ENCODE data around the gene PRR14L. TPM values are rescaled to one million over a fixed set of nuclear protein-coding genes. Genes with fewer than 3 reads are reported as not detected.

Gene PRR14L
- polyA plus RNA-seq, 1 donor from 2014 or later, result 14.3 TPM

- no peaks in the 10 kb centered on the region for H3K9me3 ChIP-seq (ENCODE audit: low read length)
Observed at GRCh38 chr22:31652088-31652487, 97.8 kb downstream of the PRR14L start.

DNA sequence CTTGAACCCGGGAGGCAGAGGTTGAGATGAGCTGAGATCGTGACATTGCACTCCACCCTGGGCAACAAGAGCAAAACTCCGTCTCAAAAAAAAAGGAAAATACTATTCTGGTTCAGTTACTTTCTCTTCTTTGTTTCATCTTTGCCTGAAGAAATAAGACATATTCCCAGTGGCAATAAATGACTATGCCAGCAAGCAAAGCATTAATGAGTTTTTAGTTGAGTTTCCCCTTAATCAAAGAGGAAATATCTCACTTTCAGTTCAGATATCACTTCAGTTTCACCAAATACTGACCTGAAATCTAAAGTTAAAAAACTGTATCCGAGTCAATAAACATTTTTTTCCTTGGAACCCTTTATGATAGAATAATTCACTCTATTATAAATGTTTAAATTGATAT, 98.3 kb downstream of the PRR14L start:
- Histone ChIP-seq H2AFZ (ENCODE audit: low read depth, low read length) (no peak overlapping the region), H3K27me3 (ENCODE audit: insufficient read depth, low read depth, low read length) (no peaks in the 10 kb centered on the region), H3K79me2 (replicated peaks; ENCODE audit: insufficient read depth, low read length) (peaks cover 21% of the 10 kb centered on the region), H3K9me2 (ENCODE audit: insufficient read depth, low read length) (no peaks in the 10 kb centered on the region), H3K4me3 (ENCODE audit: low read length) (no peak overlapping the region), H3K4me2 (ENCODE audit: low read length) (no peak overlapping the region), H3F3A (ENCODE audit: insufficient read depth, low read length, poor library complexity, severe bottlenecking) (no peaks in the 10 kb centered on the region), H3K27ac (ENCODE audit: low read length) (no peak overlapping the region), H4K20me1 (ENCODE audit: insufficient read depth) (no peaks in the 10 kb centered on the region), H3K36me3 (ENCODE audit: insufficient read depth, low read length) (no peaks in the 10 kb centered on the region), H3K9ac (ENCODE audit: low read length) (no peak overlapping the region), H3K9me3 (ENCODE audit: low read length) (no peaks in the 10 kb centered on the region)
- TF ChIP-seq EP300 (conservative IDR thresholded peaks at IDR 0.05; ENCODE audit: poor library complexity, severe bottlenecking), result no peak
- TF ChIP-seq POLR2AphosphoS5 (IDR thresholded peaks at IDR 0.05), result no peak
- no peak for TF ChIP-seq TAF1 (IDR thresholded peaks at IDR 0.05; ENCODE audit: low read depth)
- no peak for TF ChIP-seq MXI1 (conservative IDR thresholded peaks at IDR 0.05; ENCODE audit: poor library complexity, severe bottlenecking)
- TF ChIP-seq EZH2 (IDR thresholded peaks at IDR 0.05; ENCODE audit: borderline replicate concordance, insufficient read depth, low read length, poor library complexity, severe bottlenecking), result no peak
- no peak for TF ChIP-seq SMC3 (conservative IDR thresholded peaks at IDR 0.05; ENCODE audit: poor library complexity)
- no peak for TF ChIP-seq RAD21 (conservative IDR thresholded peaks at IDR 0.05)
- TF ChIP-seq, protein P1, sequence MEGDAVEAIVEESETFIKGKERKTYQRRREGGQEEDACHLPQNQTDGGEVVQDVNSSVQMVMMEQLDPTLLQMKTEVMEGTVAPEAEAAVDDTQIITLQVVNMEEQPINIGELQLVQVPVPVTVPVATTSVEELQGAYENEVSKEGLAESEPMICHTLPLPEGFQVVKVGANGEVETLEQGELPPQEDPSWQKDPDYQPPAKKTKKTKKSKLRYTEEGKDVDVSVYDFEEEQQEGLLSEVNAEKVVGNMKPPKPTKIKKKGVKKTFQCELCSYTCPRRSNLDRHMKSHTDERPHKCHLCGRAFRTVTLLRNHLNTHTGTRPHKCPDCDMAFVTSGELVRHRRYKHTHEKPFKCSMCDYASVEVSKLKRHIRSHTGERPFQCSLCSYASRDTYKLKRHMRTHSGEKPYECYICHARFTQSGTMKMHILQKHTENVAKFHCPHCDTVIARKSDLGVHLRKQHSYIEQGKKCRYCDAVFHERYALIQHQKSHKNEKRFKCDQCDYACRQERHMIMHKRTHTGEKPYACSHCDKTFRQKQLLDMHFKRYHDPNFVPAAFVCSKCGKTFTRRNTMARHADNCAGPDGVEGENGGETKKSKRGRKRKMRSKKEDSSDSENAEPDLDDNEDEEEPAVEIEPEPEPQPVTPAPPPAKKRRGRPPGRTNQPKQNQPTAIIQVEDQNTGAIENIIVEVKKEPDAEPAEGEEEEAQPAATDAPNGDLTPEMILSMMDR (IDR thresholded peaks at IDR 0.05; ENCODE audit: poor library complexity, severe bottlenecking), result no peak
- TF ChIP-seq, protein P2, sequence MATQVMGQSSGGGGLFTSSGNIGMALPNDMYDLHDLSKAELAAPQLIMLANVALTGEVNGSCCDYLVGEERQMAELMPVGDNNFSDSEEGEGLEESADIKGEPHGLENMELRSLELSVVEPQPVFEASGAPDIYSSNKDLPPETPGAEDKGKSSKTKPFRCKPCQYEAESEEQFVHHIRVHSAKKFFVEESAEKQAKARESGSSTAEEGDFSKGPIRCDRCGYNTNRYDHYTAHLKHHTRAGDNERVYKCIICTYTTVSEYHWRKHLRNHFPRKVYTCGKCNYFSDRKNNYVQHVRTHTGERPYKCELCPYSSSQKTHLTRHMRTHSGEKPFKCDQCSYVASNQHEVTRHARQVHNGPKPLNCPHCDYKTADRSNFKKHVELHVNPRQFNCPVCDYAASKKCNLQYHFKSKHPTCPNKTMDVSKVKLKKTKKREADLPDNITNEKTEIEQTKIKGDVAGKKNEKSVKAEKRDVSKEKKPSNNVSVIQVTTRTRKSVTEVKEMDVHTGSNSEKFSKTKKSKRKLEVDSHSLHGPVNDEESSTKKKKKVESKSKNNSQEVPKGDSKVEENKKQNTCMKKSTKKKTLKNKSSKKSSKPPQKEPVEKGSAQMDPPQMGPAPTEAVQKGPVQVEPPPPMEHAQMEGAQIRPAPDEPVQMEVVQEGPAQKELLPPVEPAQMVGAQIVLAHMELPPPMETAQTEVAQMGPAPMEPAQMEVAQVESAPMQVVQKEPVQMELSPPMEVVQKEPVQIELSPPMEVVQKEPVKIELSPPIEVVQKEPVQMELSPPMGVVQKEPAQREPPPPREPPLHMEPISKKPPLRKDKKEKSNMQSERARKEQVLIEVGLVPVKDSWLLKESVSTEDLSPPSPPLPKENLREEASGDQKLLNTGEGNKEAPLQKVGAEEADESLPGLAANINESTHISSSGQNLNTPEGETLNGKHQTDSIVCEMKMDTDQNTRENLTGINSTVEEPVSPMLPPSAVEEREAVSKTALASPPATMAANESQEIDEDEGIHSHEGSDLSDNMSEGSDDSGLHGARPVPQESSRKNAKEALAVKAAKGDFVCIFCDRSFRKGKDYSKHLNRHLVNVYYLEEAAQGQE (IDR thresholded peaks at IDR 0.05; ENCODE audit: borderline replicate concordance), result no peak

More at GRCh38 chr22:31652088-31652487, 97.8 kb downstream of the PRR14L start:
- no peaks in the 10 kb centered on the region for H3K27me3 ChIP-seq (ENCODE audit: insufficient read depth, low read depth, low read length)
- H3K4me2 ChIP-seq (ENCODE audit: low read length), result no peak overlapping the region
- H3K9ac ChIP-seq (ENCODE audit: low read length), result no peak overlapping the region
- H3K79me2 ChIP-seq (replicated peaks; ENCODE audit: insufficient read depth, low read length), result peaks cover 24% of the 10 kb centered on the region
- H3K27ac ChIP-seq (ENCODE audit: low read length), result no peak overlapping the region
- H4K20me1 ChIP-seq (ENCODE audit: insufficient read depth), result no peaks in the 10 kb centered on the region
- H3F3A ChIP-seq (ENCODE audit: insufficient read depth, low read length, poor library complexity, severe bottlenecking), result no peaks in the 10 kb centered on the region
- H3K9me2 ChIP-seq (ENCODE audit: insufficient read depth, low read length), result no peaks in the 10 kb centered on the region
- H2AFZ ChIP-seq (ENCODE audit: low read depth, low read length), result no peak overlapping the region
- H3K4me3 ChIP-seq (ENCODE audit: low read length), result no peak overlapping the region
- TF ChIP-seq EZH2 (IDR thresholded peaks at IDR 0.05; ENCODE audit: borderline replicate concordance, insufficient read depth, low read length, poor library complexity, severe bottlenecking), result no peak
- TF ChIP-seq SMC3 (conservative IDR thresholded peaks at IDR 0.05; ENCODE audit: poor library complexity), result no peak
- TF ChIP-seq, protein P2 (IDR thresholded peaks at IDR 0.05; ENCODE audit: borderline replicate concordance), result no peak
- TF ChIP-seq RAD21 (conservative IDR thresholded peaks at IDR 0.05), result no peak
- TF ChIP-seq MXI1 (conservative IDR thresholded peaks at IDR 0.05; ENCODE audit: poor library complexity, severe bottlenecking), result no peak
- TF ChIP-seq TAF1 (IDR thresholded peaks at IDR 0.05; ENCODE audit: low read depth), result no peak
- TF ChIP-seq, protein P1 (IDR thresholded peaks at IDR 0.05; ENCODE audit: poor library complexity, severe bottlenecking), result no peak
- no peak for TF ChIP-seq EP300 (conservative IDR thresholded peaks at IDR 0.05; ENCODE audit: poor library complexity, severe bottlenecking)
- no peak for TF ChIP-seq POLR2AphosphoS5 (IDR thresholded peaks at IDR 0.05)
- H3K36me3 ChIP-seq (ENCODE audit: insufficient read depth, low read length), result no peaks in the 10 kb centered on the region

Data from neural cell (in vitro differentiated cells).